C1 segment of cervical spinal cord (tissue), 14 donors: Measurements from ENCODE around the gene ZBTB18.
"Not testable (repeated sequence)": the region's sequence is repeated elsewhere in the genome, so short reads cannot be mapped to it uniquely, and the experiment has no call there.

ENCODE experiments used
- DNase-seq, 14 donors: peaks; one replicate each; lab custom pipeline; 2025; lab: John Stamatoyannopoulos, UW

The ZBTB18 gene

DNA sequence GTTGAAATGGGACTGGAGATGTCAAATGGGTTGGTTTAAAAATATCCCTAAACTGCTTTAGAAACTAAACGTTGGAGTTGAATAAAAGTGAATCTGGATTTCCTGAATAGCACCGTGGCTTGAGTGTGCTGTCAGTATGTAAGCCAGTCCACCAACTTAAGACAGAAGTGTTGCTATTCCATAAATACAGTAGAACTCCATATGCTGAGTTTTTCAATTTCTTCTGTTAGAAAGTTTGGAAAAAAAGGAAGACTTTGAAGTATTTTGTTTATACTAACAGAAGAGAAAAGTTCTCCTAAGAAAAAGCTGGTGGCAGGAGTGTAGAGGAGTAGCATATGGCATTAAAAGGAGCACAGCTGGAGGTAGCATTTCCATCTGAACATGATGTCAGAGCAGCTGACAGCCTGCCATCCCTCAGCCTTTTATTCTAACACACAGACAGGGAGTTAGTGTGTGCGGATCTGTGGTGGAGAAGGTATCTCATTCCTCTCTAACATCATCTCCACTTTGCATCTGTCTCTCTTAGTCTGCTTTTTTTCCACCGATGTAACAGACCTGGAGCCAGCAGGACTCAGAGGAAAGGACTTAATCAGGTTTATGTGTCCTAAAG is at the start of gene ZBTB18:
TSS of gene ZBTB18 (plus strand) at position 449 of the 610 bp plus-strand sequence. CDS start at position 598, 149 bp downstream.
- DNase-seq: peak in 8 of 14 donors; percentile 21 to 92 (median 37)

GRCh38 chr1:244002721-244003120 is 48.4 kb upstream of the ZBTB18 start:
- no peak for DNase-seq

- DNase-seq: no peak
Observed at GRCh38 chr1:244005455-244005854, 45.6 kb upstream of the ZBTB18 start.

GRCh38 chr1:244006381-244006901 is 44.6 kb upstream of the ZBTB18 start:
- no peak for DNase-seq

DNA sequence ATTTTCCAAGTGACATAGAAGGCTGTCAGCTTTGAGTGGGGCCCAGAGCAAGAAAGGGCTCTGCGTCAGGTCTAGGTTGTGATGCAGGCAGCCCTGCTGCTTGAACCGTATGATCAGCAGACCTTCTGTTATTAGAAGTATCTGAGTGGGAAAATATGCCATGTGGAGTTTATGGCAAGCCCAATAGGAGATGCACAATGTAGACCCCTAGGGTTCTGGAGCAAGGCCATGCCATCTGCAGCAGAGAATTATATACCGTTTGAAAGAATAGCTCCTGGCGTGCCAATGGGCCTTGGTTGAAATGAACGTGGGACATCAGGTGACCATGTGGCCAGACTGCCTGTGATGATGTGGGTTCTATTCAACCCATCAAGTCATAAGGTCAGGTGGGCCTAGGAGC is 44.1 kb upstream of the ZBTB18 start:
- peak in 1 of 14 donors; percentile 28 for DNase-seq

GRCh38 chr1:244010191-244010590 is 40.9 kb upstream of the ZBTB18 start:
- no peak for DNase-seq

GRCh38 chr1:244010703-244011123 is 40.4 kb upstream of the ZBTB18 start:
- DNase-seq: no peak

DNA sequence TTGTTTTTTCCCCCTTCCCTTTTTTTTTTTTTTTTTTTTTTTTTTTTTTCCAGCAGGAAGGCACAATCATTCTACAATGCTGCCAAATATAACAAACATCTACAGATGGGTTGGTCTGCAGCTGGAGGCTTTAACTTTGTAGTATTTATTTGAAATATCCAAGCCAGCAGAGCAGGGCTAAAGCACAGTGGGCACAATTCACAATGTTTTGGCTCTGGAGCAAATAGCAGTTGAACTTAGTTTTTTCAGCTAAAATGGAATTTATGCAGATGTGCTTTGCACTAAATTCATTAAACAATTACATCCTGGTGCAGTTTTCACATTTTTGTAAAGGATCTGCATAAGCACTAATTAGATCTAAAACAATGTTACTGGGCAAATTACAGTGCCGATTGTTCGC is 39.8 kb upstream of the ZBTB18 start:
- DNase-seq: no peak

- peak in 1 of 14 donors; percentile 2 for DNase-seq
Observed at GRCh38 chr1:244011786-244012185, 39.3 kb upstream of the ZBTB18 start.

- DNase-seq: peak in 2 of 14 donors; percentile 2 to 4
Observed at GRCh38 chr1:244012202-244012601, 38.9 kb upstream of the ZBTB18 start.

GRCh38 chr1:244013100-244013499 is 38.0 kb upstream of the ZBTB18 start:
- DNase-seq: no peak

DNA sequence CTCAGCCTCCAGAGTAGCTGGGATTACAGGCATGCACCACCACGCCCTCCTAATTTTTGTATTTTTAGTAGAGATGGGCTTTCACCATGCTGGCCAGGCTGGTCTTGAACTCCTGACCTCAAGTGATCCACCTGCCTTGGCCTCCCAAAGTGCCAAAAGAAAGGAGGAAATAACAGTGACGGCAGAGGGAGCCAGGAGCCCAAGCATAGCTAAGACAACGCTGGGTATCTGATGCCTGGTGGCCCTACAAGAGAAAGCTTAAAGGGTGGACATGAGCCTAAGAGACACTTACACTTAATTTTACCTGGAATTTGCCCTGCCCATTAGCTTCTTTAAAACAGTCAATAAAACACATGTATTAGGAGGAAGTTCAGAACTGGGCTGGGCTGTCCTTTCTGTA is 36.2 kb upstream of the ZBTB18 start:
- not testable (repeated sequence) for DNase-seq

GRCh38 chr1:244019982-244020485 is 31.0 kb upstream of the ZBTB18 start:
- DNase-seq: no peak

GRCh38 chr1:244021427-244021826 is 29.7 kb upstream of the ZBTB18 start:
- no peak for DNase-seq

DNA sequence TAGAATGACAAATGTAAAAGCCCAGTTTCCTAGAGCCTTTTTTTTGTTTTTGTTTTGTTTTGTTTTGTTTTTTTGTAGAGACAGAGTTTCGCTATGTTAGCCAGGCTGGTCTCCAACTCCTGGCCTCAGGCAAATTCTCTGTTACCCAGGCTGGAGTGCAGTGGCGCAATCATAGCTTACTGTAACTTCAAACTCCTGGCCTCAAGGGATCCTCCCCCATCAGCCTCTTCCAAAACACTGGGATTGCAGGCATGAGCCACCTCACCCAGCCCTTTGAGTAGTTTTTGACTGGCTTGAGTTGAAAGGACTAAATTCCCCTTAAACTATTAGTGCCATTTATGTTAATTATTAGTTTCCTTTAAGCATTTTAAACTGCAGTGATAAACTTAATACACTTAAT is 28.8 kb upstream of the ZBTB18 start:
- DNase-seq: no peak

- no peak for DNase-seq
Observed at GRCh38 chr1:244022864-244023440, 28.1 kb upstream of the ZBTB18 start.

DNA sequence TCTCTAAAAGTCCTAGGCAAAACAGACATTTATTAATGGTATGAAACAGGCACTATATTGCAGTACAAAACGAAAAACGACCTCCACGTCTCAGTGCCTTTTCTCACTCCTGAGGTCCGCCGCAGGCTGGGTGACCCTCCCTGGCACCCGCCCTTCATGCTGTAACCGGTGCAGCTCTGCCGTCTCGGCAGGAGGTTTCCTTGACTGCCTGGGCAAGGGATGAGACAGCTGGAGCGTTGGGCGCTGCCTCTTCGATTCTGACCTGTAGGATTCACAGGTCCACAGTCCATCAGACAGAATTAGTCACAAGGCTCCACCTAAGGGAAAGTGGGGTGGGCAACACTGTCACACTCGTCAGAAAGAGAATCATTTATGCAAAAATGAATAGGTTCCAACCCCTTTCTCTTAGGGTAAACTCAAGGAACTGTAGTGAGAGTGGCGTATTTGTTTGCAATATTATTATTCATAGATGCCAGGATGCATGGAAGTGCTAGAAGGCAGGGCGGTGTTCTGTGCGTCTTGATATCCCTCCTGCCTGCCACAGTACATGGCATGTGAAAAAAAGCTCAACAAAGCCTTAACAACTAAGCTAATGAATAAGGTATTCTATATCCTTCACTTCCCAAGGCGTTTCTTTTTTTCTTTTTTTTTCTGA is 23.5 kb upstream of the ZBTB18 start:
- no peak for DNase-seq

DNA sequence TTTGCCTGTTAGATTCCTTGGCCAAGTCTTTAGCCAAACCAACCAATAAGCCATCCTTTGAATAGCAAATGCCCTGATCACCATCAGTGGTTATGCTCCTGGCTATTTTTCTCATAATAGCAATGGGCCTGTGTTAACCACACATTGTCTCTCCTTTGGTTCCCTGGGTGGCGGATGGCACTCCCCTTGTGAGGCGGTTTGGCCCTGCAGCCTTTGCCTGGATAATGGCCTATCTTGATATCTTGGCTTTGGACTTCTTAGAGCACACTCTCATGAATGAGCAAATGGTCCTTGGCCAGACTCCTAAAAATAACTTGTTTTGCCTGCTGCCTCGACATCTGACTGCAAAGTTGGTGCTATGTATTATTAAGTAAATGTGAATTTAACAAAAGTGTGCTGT is 22.4 kb upstream of the ZBTB18 start:
- DNase-seq: no peak

- no peak for DNase-seq
Observed at GRCh38 chr1:244029124-244029523, 22.0 kb upstream of the ZBTB18 start.

GRCh38 chr1:244030481-244031040 is 20.5 kb upstream of the ZBTB18 start:
- no peak for DNase-seq

DNA sequence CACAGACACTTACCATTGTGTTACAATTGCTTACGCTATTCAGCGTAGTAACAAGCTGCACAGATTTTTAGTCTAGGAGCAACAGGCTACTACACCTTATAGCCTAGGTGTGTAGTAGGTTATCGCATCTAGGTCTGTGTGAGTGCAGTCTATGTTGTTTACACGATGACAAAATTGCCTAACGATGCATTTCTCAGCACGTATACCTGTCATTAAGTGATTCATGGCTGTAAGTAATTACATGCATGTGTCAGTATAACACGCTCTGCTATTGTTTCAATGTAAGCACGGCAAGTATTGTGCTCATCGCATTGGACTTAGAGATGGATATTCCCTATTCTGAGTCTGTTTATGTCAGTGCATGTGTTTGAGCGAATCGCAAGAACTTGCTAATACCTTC is 15.7 kb upstream of the ZBTB18 start:
- DNase-seq: no peak

DNA sequence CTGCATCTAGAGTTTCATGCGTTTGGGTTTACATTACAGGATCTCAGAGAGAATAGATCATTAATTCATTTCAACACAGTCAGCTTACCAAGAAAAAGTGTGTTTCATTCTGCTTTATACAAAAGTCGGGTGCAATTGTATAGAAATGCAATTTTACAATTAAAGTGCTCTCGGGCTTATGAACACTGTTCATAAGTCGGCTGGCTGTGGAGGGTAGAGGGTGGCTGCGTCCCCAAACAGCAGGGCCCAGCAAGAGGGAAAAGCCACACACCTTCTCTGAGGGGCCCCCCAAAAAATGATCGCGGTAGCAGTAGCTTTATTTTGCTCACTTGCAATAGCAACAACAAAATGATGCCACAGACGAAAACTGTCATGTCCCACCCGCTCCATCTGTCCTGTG is 13.8 kb upstream of the ZBTB18 start:
- DNase-seq: no peak
